Urothelium cell line (cell line): ENCODE results near the gene IGSF8.
"Not testable (repeated sequence)": the region's sequence is repeated elsewhere in the genome, so short reads cannot be mapped to it uniquely, and the experiment has no call there.

Experiments used
- DNase-seq: peaks from one replicate; pipeline ENCODE4 v3.0.0; 2011; ENCODE audit warnings: low spot score, mixed read lengths
- FAIRE-seq: peaks from 2 replicates; lab custom pipeline; 2011; peaks lifted over from hg19 to GRCh38; lab: Jason Lieb, UNC

Gene IGSF8

GRCh38 chr1:160069460-160070231 is 28.8 kb downstream of the IGSF8 start, which contains the start of gene KCNJ10:
Gene KCNJ10, minus strand, starts transcription at chr1:160070160. Its CDS starts 27,628 bp downstream, at chr1:160042532.
- FAIRE-seq (no peak), DNase-seq (no peak)

GRCh38 chr1:160068225-160068624 is 30.2 kb downstream of the IGSF8 start:
- DNase-seq (no peak), FAIRE-seq (no peak)

- FAIRE-seq = no peak
Observed at GRCh38 chr1:160066829-160067745, 31.3 kb downstream of the IGSF8 start.

GRCh38 chr1:160064746-160065145 is 33.7 kb downstream of the IGSF8 start:
- FAIRE-seq = no peak
- no peak for DNase-seq

More at GRCh38 chr1:160066829-160067745, 31.3 kb downstream of the IGSF8 start:
- DNase-seq = no peak

GRCh38 chr1:160064164-160064563 is 34.3 kb downstream of the IGSF8 start:
- FAIRE-seq = no peak
- no peak for DNase-seq

GRCh38 chr1:160063176-160063575 is 35.2 kb downstream of the IGSF8 start:
- FAIRE-seq (no peak), DNase-seq (no peak)

- DNase-seq (no peak), FAIRE-seq (no peak)
Observed at GRCh38 chr1:160062230-160062532, 36.2 kb downstream of the IGSF8 start.

GRCh38 chr1:160061369-160062229 is 36.8 kb downstream of the IGSF8 start:
- no peak for FAIRE-seq

GRCh38 chr1:160058087-160058486 is 40.3 kb downstream of the IGSF8 start:
- FAIRE-seq (no peak), DNase-seq (no peak)

More at GRCh38 chr1:160061369-160062229, 36.8 kb downstream of the IGSF8 start:
- no peak for DNase-seq

GRCh38 chr1:160056648-160057169 is 41.7 kb downstream of the IGSF8 start:
- FAIRE-seq (no peak), DNase-seq (no peak)

GRCh38 chr1:160053548-160054365 is 44.7 kb downstream of the IGSF8 start:
- FAIRE-seq (no peak), DNase-seq (no peak)

GRCh38 chr1:160052936-160053335 is 45.5 kb downstream of the IGSF8 start:
- FAIRE-seq = no peak
- no peak for DNase-seq

GRCh38 chr1:160050619-160051018 is 47.8 kb downstream of the IGSF8 start:
- DNase-seq = no peak
- no peak for FAIRE-seq

- DNase-seq, FAIRE-seq: not testable (repeated sequence)
Observed at GRCh38 chr1:160050182-160050581, 48.2 kb downstream of the IGSF8 start.

- FAIRE-seq (no peak), DNase-seq (no peak)
Observed at GRCh38 chr1:160049101-160049500, 49.3 kb downstream of the IGSF8 start.

GRCh38 chr1:160048335-160048734 is 50.1 kb downstream of the IGSF8 start:
- FAIRE-seq = no peak

GRCh38 chr1:160047111-160047991 is 51.1 kb downstream of the IGSF8 start:
- DNase-seq = no peak
- FAIRE-seq = no peak

More at GRCh38 chr1:160048335-160048734, 50.1 kb downstream of the IGSF8 start:
- DNase-seq = no peak

GRCh38 chr1:160046494-160047110 is 51.8 kb downstream of the IGSF8 start:
- FAIRE-seq = no peak
- DNase-seq = peak; percentile 75
